Urothelium cell line (cell line): ENCODE measurements around the gene AGBL1.
"Not testable (repeated sequence)": the region's sequence is repeated elsewhere in the genome, so short reads cannot be mapped to it uniquely, and the experiment has no call there.

ENCODE experiments used
- DNase-seq: peaks from one replicate; pipeline ENCODE4 v3.0.0; 2011; ENCODE audit warnings: low spot score, mixed read lengths
- FAIRE-seq: peaks from 2 replicates; lab custom pipeline; 2011; peaks lifted over from hg19 to GRCh38; lab: Jason Lieb, UNC

AGBL1 gene

GRCh38 chr15:86849558-86850285 lies 770.1 kb downstream of the AGBL1 start:
- no peak for FAIRE-seq
- no peak for DNase-seq

- DNase-seq (no peak), FAIRE-seq (no peak)
Observed at GRCh38 chr15:86850939-86851338, 771.3 kb downstream of the AGBL1 start.

GRCh38 chr15:86852741-86853140 lies 773.1 kb downstream of the AGBL1 start:
- FAIRE-seq = no peak
- no peak for DNase-seq

- FAIRE-seq (no peak), DNase-seq (no peak)
Observed at GRCh38 chr15:86854176-86854575, 774.5 kb downstream of the AGBL1 start.

GRCh38 chr15:86855307-86856291 lies 775.9 kb downstream of the AGBL1 start:
- no peak for FAIRE-seq

GRCh38 chr15:86857701-86858100 lies 778.0 kb downstream of the AGBL1 start:
- FAIRE-seq = no peak

More at GRCh38 chr15:86855307-86856291, 775.9 kb downstream of the AGBL1 start:
- no peak for DNase-seq

GRCh38 chr15:86863226-86863915 lies 783.7 kb downstream of the AGBL1 start:
- DNase-seq (peak; percentile 72), FAIRE-seq (no peak)

More at GRCh38 chr15:86857701-86858100, 778.0 kb downstream of the AGBL1 start:
- no peak for DNase-seq

- DNase-seq (no peak), FAIRE-seq (no peak)
Observed at GRCh38 chr15:86865920-86866319, 786.2 kb downstream of the AGBL1 start.

- no peak for FAIRE-seq
- no peak for DNase-seq
Observed at GRCh38 chr15:86870846-86871245, 791.2 kb downstream of the AGBL1 start.

GRCh38 chr15:86871964-86872363 lies 792.3 kb downstream of the AGBL1 start:
- FAIRE-seq = no peak
- DNase-seq = no peak

GRCh38 chr15:86872782-86873181 lies 793.1 kb downstream of the AGBL1 start:
- DNase-seq (no peak), FAIRE-seq (no peak)

- no peak for FAIRE-seq
Observed at GRCh38 chr15:86875067-86875466, 795.4 kb downstream of the AGBL1 start.

GRCh38 chr15:86876387-86876944 lies 796.8 kb downstream of the AGBL1 start:
- FAIRE-seq = no peak

More at GRCh38 chr15:86875067-86875466, 795.4 kb downstream of the AGBL1 start:
- no peak for DNase-seq

GRCh38 chr15:86877171-86877631 lies 797.5 kb downstream of the AGBL1 start:
- no peak for FAIRE-seq
- peak; percentile 52 for DNase-seq

More at GRCh38 chr15:86876387-86876944, 796.8 kb downstream of the AGBL1 start:
- no peak for DNase-seq

- DNase-seq, FAIRE-seq: not testable (repeated sequence)
Observed at GRCh38 chr15:86878844-86879243, 799.2 kb downstream of the AGBL1 start.

GRCh38 chr15:86879250-86880229 lies 799.9 kb downstream of the AGBL1 start:
- DNase-seq (peak; percentile 29), FAIRE-seq (no peak)

- DNase-seq (no peak), FAIRE-seq (no peak)
Observed at GRCh38 chr15:86885616-86886015, 805.9 kb downstream of the AGBL1 start.

- FAIRE-seq (no peak), DNase-seq (peak; percentile 76)
Observed at GRCh38 chr15:86892774-86893449, 813.2 kb downstream of the AGBL1 start.

- no peak for FAIRE-seq
Observed at GRCh38 chr15:86894269-86894668, 814.6 kb downstream of the AGBL1 start.

More at GRCh38 chr15:86894269-86894668, 814.6 kb downstream of the AGBL1 start:
- DNase-seq = no peak
